Body of pancreas (tissue), 4 donors: Measurements from ENCODE around the gene FKBP15. TPM values are rescaled to one million over a fixed set of nuclear protein-coding genes. Genes with fewer than 3 reads are reported as not detected.

Experiments
- ATAC-seq: fragments of 150-250 bp; one replicate; pipeline ENCODE4 v1.9.1; 2016
- DNase-seq, 4 donors: peaks; one replicate each; pipeline ENCODE4 v3.0.0-alpha.2; 2019
- H3K27ac ChIP-seq, 4 donors: fragments of 200-600 bp; sonication (generic); 1 replicate in 3 of 4; 2 replicates in 1 of 4; pipeline versions ENCODE4 v1.5.1 to v1.6.1; 2016 to 2019; ENCODE audit warnings: mild to moderate bottlenecking in 1 of 4, mixed read lengths in 1 of 4, moderate library complexity in 1 of 4
- H3K27me3 ChIP-seq, 2 donors: fragments of 200-600 bp; sonication (generic); one replicate each; pipeline ENCODE4 v1.6.0; 2016; ENCODE audit warnings: mild to moderate bottlenecking in 1 of 2
- H3K36me3 ChIP-seq, 2 donors: fragments of 200-600 bp; sonication (generic); replicated peaks in 1 of 2; 2 replicates each; pipeline ENCODE4 v1.5.1; 2016; ENCODE audit warnings: low read depth in 2 of 2; ENCODE audit not compliant: insufficient read depth in 1 of 2
- H3K4me1 ChIP-seq: fragments of 200-600 bp; sonication (generic); one replicate; pipeline ENCODE4 v1.6.0; 2016
- H3K4me3 ChIP-seq, 2 donors: fragments of 200-600 bp; sonication (generic); 1 replicate in 1 of 2; 2 replicates in 1 of 2; pipeline ENCODE4 v1.5.1; 2016 to 2019
- H3K9me3 ChIP-seq, 3 donors: fragments of 200-600 bp; sonication (generic); 1 replicate in 2 of 3; 2 replicates in 1 of 3; pipeline ENCODE4 v1.5.1; 2016
- POLR2A ChIP-seq, 3 donors: fragments of 450-650 bp; IDR thresholded peaks; one replicate each; pipeline ENCODE4 v1.6.1; 2016; ENCODE audit warnings: antibody characterized with exemption in 3 of 3, mild to moderate bottlenecking in 2 of 3
- WGBS, 2 donors: methylation state at CpG; one replicate each; pipeline ENCODE4 v1.1.5; 2017; 5-methylcytosine and 5-hydroxymethylcytosine counted together
- intact Hi-C: fragments of 100-400 bp; cut with DNase I; formaldehyde crosslinking; loops from one replicate; pipeline ENCODE4 v1.15.1; 2023
- total RNA-seq, 2 donors: library from RNA; depleted of rRNA; stranded (reverse); fragments of >200 nt; gene quantifications; one replicate each; pipeline ENCODE4 v1.1.0, GENCODE V29; 2016
- TF ChIP-seq, protein P1 (sequence below), 7 experiments: fragments of 450-650 bp in 4 of 7; fragments of 200-600 bp in 3 of 7; sonication (generic) in 3 of 7; IDR thresholded peaks; one replicate each; pipeline ENCODE4 v1.5.1; 2016 to 2019; ENCODE audit warnings: antibody characterized with exemption in 7 of 7

Gene FKBP15
- total RNA-seq, 2 donors from 2014 or later = 15.8 to 21.3 TPM

DNA sequence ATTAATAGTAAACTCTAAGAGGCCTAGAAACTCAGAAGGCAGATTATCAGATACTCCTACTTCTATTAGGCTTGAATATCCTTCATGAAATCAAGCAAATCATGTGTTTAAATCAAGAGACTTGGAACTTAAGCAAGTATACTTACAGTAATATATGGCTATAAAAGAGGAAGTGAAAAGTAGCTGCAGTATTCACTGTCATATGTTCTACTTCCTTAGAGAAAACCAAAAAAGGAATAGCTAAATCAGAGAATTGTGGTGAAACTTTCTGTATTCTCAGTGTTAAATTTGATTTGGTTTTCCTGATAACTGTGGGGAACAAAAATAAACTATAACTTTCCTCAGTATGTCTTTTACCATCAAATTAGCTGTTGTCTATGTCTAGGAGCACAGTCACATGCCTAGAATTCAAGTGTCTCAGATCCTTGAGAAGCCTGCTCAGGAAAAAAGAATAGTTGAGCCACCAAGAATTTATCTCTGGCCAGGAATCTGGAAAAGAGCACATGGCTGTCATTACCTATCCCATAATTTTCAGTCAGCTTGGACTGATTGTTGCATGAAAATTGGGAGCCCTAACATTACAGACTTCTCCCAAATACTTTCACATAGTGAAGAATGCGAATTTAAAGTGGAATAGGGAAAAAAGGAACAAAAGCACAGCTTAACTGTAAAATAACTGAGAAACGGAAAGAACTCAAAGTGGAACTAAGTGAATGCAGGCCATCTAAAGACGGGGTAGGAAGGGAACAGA lies 1.7 kb downstream of the FKBP15 start:
- TF ChIP-seq, protein P1, sequence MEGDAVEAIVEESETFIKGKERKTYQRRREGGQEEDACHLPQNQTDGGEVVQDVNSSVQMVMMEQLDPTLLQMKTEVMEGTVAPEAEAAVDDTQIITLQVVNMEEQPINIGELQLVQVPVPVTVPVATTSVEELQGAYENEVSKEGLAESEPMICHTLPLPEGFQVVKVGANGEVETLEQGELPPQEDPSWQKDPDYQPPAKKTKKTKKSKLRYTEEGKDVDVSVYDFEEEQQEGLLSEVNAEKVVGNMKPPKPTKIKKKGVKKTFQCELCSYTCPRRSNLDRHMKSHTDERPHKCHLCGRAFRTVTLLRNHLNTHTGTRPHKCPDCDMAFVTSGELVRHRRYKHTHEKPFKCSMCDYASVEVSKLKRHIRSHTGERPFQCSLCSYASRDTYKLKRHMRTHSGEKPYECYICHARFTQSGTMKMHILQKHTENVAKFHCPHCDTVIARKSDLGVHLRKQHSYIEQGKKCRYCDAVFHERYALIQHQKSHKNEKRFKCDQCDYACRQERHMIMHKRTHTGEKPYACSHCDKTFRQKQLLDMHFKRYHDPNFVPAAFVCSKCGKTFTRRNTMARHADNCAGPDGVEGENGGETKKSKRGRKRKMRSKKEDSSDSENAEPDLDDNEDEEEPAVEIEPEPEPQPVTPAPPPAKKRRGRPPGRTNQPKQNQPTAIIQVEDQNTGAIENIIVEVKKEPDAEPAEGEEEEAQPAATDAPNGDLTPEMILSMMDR (IDR thresholded peaks at IDR 0.05) = no peak
- TF ChIP-seq POLR2A (IDR thresholded peaks at IDR 0.05) = no peak
- intact Hi-C loops = no loop called here
- Histone ChIP-seq H3K4me3 (no peak overlapping the region), H3K27me3 (no peaks in the 10 kb centered on the region), H3K9me3 (no peaks in the 10 kb centered on the region), H3K27ac (peak overlapping the region in 1 of 4 donors; percentile 53), H3K4me1 (peaks cover 46% of the 10 kb centered on the region), H3K36me3 (no peaks in the 10 kb centered on the region)
- 67% methylated on average over 3 of the region's 3 CpGs for WGBS, 2 donors
- no peak for DNase-seq
- no peak for ATAC-seq

DNA sequence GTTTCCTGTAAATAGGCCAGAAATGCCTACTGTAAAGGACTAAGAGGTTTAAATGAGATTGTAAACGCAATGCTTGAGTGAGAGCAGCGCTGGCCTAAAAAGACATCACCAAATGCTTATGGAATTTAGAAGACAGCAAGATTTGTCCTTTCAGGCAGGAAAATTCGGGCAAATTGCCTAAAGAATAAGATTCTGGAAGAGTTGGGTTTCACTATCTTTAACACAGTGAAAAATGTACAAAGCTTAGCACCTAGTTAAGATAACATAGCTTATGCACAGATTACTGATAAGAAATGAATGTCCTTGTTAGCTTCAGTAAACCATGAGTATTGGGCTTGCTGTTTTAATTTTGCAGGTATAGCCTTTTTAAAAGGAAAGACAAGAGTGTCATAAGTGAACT lies 4.7 kb downstream of the FKBP15 start:
- Histone ChIP-seq H3K36me3 (no peaks in the 10 kb centered on the region), H3K4me1 (peaks cover 29% of the 10 kb centered on the region), H3K27ac (no peak overlapping the region), H3K27me3 (no peaks in the 10 kb centered on the region), H3K9me3 (no peaks in the 10 kb centered on the region), H3K4me3 (no peak overlapping the region)
- intact Hi-C loops = no loop called here
- TF ChIP-seq, protein P1 (IDR thresholded peaks at IDR 0.05) = no peak
- no peak for TF ChIP-seq POLR2A (IDR thresholded peaks at IDR 0.05)
- DNase-seq = no peak
- ATAC-seq = no peak
- WGBS, 2 donors = 63 to 72% methylated on average over 3 of the region's 3 CpGs

DNA sequence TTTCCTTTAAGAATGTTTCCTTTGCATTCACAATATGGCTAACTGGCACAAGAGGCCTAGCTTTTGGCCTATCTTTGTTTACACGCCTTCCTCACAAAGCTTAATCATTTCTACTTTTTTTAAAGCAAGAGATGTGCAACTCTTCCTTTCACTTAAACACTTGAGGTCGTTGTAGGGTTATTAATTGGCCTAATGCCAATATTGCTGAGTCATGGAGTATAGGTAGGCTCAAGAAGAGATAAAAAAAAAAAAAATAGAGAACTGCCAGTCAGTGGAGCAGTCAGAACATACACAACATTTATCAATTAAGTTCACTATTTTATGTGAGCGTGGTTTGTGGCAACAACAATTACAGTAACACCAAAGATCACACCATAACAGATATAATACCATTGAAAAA lies 5.9 kb downstream of the FKBP15 start:
- WGBS, 2 donors = 48 to 53% methylated on average over 3 of the region's 3 CpGs
- intact Hi-C loops = no loop called here
- TF ChIP-seq, protein P1 (IDR thresholded peaks at IDR 0.05) = no peak
- no peak for TF ChIP-seq POLR2A (IDR thresholded peaks at IDR 0.05)
- Histone ChIP-seq H3K4me1 (peaks cover 25% of the 10 kb centered on the region), H3K4me3 (no peak overlapping the region), H3K27ac (no peak overlapping the region), H3K27me3 (no peaks in the 10 kb centered on the region), H3K9me3 (no peaks in the 10 kb centered on the region), H3K36me3 (no peaks in the 10 kb centered on the region)
- ATAC-seq (no peak), DNase-seq (no peak)

DNA sequence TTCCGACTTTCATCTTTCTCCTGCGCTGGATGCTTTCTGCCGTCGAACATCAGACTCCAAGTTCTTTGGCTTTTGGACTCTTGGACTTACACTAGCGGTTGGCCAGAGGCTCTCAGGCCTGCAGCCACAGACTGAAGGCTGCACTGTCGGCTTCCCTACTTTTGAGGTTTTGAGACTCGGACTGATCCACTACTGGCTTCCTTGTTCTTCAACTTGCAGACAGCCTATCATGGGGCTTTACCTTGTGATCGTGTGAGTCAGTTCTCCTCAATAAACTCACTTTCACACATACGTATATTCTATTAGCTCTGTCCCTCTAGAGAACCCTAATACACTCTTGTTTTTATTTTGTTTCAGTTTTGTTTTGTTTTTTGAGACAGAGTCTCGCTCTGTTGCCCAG lies 10.3 kb downstream of the FKBP15 start:
- peak in 1 of 3 donors; percentile 27 for TF ChIP-seq POLR2A (IDR thresholded peaks at IDR 0.05)
- TF ChIP-seq, protein P1 (IDR thresholded peaks at IDR 0.05) = no peak
- H3K36me3 ChIP-seq = peaks cover 0 to 12% of the 10 kb centered on the region in 2 donors

DNA sequence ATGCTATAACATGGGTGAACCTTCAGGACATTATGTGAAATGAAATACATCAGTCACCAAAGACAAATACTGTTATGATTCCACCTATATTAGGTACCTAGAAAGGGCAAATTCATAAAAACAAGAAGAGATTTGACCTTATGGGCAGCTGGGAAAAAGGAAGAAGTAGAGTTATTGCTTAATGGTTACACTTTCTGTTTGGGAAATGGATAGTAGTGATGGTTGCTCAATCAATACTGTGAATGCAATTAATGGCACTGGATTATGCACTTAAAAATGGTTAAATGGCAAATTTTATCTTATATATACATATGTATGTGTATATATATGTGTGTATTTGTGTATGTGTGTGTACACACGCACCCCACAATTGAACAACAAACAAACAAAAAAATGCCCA lies 15.2 kb downstream of the FKBP15 start:
- Histone ChIP-seq H3K4me1 (no peaks in the 10 kb centered on the region), H3K27ac (no peak overlapping the region), H3K36me3 (peaks cover 0 to 23% of the 10 kb centered on the region in 2 donors), H3K27me3 (no peaks in the 10 kb centered on the region), H3K9me3 (no peaks in the 10 kb centered on the region), H3K4me3 (no peak overlapping the region)
- DNase-seq = no peak
- intact Hi-C loops = no loop called here
- TF ChIP-seq, protein P1 (IDR thresholded peaks at IDR 0.05) = no peak
- TF ChIP-seq POLR2A (IDR thresholded peaks at IDR 0.05) = no peak
- WGBS, 2 donors = 91 to 100% methylated on average over 1 of the region's 1 CpG
- no peak for ATAC-seq

More for the DNA sequence above, 10.3 kb downstream of the FKBP15 start:
- H3K4me1 ChIP-seq = peaks cover 3% of the 10 kb centered on the region
- peak overlapping the region in 1 of 4 donors; percentile 54 for H3K27ac ChIP-seq
- H3K27me3 ChIP-seq = no peaks in the 10 kb centered on the region
- H3K4me3 ChIP-seq = no peak overlapping the region
- WGBS, 2 donors = 90 to 93% methylated on average over 10 of the region's 10 CpGs
- intact Hi-C loops = no loop called here
- ATAC-seq = no peak
- DNase-seq = peak in 1 of 4 donors; percentile 42
- H3K9me3 ChIP-seq = no peaks in the 10 kb centered on the region
